Effector memory CD8-positive, alpha-beta T cell (primary cell): Measurements from ENCODE around the gene DPH7.
A peak's percentile ranks its signal among the peaks of the same experiment; 100 is the strongest.
"Not testable (repeated sequence)": the region's sequence is repeated elsewhere in the genome, so short reads cannot be mapped to it uniquely, and the experiment has no call there.

ENCODE experiments used
- ATAC-seq: fragments of 150-1000 bp; cut with Tn5 transposase; replicated peaks from 2 replicates; pipeline ENCODE4 v1.10.0; 2021; ENCODE audit warnings: mild to moderate bottlenecking, moderate library complexity
- DNase-seq, 3 experiments: peaks; one replicate each; pipeline ENCODE4 v3.0.0; 2021
- H3K27ac Mint-ChIP-seq, 2 donors: one replicate each; pipeline ENCODE4 v1.8.0; 2022; ENCODE audit warnings: mild to moderate bottlenecking in 2 of 2, mixed read lengths in 2 of 2, moderate library complexity in 2 of 2
- H3K27me3 Mint-ChIP-seq, 2 donors: one replicate each; pipeline ENCODE4 v1.8.0; 2022; ENCODE audit warnings: mixed read lengths in 2 of 2
- H3K36me3 Mint-ChIP-seq: one replicate; pipeline ENCODE4 v1.8.0; 2022; ENCODE audit warnings: mild to moderate bottlenecking, moderate library complexity, mixed read lengths; ENCODE audit not compliant: insufficient read depth
- H3K4me1 Mint-ChIP-seq, 2 donors: one replicate each; pipeline ENCODE4 v1.8.0; 2022; ENCODE audit warnings: low read depth in 2 of 2, mixed read lengths in 2 of 2
- H3K4me3 Mint-ChIP-seq, 2 donors: one replicate each; pipeline ENCODE4 v1.8.0; 2022; ENCODE audit warnings: mild to moderate bottlenecking in 2 of 2, mixed read lengths in 2 of 2, moderate library complexity in 2 of 2
- H3K9me3 Mint-ChIP-seq, 2 donors: one replicate each; pipeline ENCODE4 v1.8.0; 2022; ENCODE audit warnings: mixed read lengths in 2 of 2

Gene DPH7

GRCh38 chr9:137564134-137564533 is 14.6 kb downstream of the DPH7 start:
- Mint-ChIP-seq H3K9me3 (no peaks in the 10 kb centered on the region), H3K27ac (peak overlapping the region; percentile 81 to 86), H3K36me3 (peaks cover 36% of the 10 kb centered on the region), H3K4me3 (no peak overlapping the region), H3K27me3 (no peaks in the 10 kb centered on the region), H3K4me1 (peaks cover 6 to 12% of the 10 kb centered on the region in 2 donors)
- ATAC-seq (no peak), DNase-seq (no peak)

- H3K4me1 Mint-ChIP-seq, result peaks cover 0 to 2% of the 10 kb centered on the region in 2 donors
- H3K27me3 Mint-ChIP-seq, result no peaks in the 10 kb centered on the region
- DNase-seq (no peak), ATAC-seq (no peak)
- H3K36me3 Mint-ChIP-seq, result peaks cover 46% of the 10 kb centered on the region
- H3K9me3 Mint-ChIP-seq, result no peaks in the 10 kb centered on the region
- no peak overlapping the region for H3K27ac Mint-ChIP-seq
- no peak overlapping the region for H3K4me3 Mint-ChIP-seq
These were observed 20.6 kb downstream of the DPH7 start for GRCh38 chr9:137558127-137558526.

- Mint-ChIP-seq H3K4me3 (no peak overlapping the region), H3K36me3 (peaks cover 41% of the 10 kb centered on the region), H3K27ac (no peak overlapping the region), H3K27me3 (no peaks in the 10 kb centered on the region), H3K9me3 (no peaks in the 10 kb centered on the region), H3K4me1 (peaks cover 4 to 9% of the 10 kb centered on the region in 2 donors)
- ATAC-seq (no peak), DNase-seq (no peak)
These were observed 22.5 kb downstream of the DPH7 start for GRCh38 chr9:137556069-137556838.

DNA sequence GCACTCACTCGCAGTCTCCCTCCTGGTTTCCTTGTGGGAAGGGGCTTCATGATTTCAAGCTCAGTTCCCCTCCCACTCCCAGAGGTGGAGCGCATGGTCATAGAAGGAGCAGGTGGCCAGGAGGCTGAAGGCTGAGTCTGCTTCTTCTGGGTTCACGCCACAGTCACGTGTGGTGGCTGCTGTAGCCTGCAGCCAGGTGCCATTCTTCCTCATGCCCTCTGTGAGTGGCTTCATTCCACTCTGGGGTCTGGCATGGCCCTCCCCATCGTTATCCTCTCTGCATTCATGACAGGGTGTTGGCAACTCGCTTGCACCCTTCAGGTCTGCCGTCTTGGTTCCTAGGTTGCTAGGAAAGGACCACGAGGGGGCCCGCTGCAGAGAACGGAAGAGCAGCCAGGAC is 23.5 kb downstream of the DPH7 start:
- no peaks in the 10 kb centered on the region for H3K27me3 Mint-ChIP-seq
- ATAC-seq (no peak), DNase-seq (no peak)
- H3K4me3 Mint-ChIP-seq, result no peak overlapping the region
- peaks cover 7 to 11% of the 10 kb centered on the region in 2 donors for H3K4me1 Mint-ChIP-seq
- no peak overlapping the region for H3K27ac Mint-ChIP-seq
- H3K36me3 Mint-ChIP-seq, result peaks cover 36% of the 10 kb centered on the region
- H3K9me3 Mint-ChIP-seq, result no peaks in the 10 kb centered on the region

GRCh38 chr9:137554349-137554748 is 24.4 kb downstream of the DPH7 start:
- H3K36me3 Mint-ChIP-seq, result peaks cover 36% of the 10 kb centered on the region
- no peaks in the 10 kb centered on the region for H3K27me3 Mint-ChIP-seq
- no peak for ATAC-seq
- H3K4me1 Mint-ChIP-seq, result peaks cover 8 to 11% of the 10 kb centered on the region in 2 donors
- H3K4me3 Mint-ChIP-seq, result no peak overlapping the region
- H3K27ac Mint-ChIP-seq, result no peak overlapping the region
- DNase-seq, result no peak
- no peaks in the 10 kb centered on the region for H3K9me3 Mint-ChIP-seq

GRCh38 chr9:137553654-137554053 is 25.1 kb downstream of the DPH7 start:
- not testable (repeated sequence) for H3K27ac Mint-ChIP-seq, H3K27me3 Mint-ChIP-seq, ATAC-seq, H3K9me3 Mint-ChIP-seq, H3K4me3 Mint-ChIP-seq, DNase-seq
- H3K4me1 Mint-ChIP-seq, result peaks cover 8 to 11% of the 10 kb centered on the region in 2 donors
- peaks cover 35% of the 10 kb centered on the region for H3K36me3 Mint-ChIP-seq

- Mint-ChIP-seq H3K27ac (peak overlapping the region in 1 of 2 donors; percentile 78), H3K36me3 (peaks cover 21% of the 10 kb centered on the region), H3K4me3 (peak overlapping the region; percentile 86), H3K4me1 (peaks cover 8 to 11% of the 10 kb centered on the region in 2 donors), H3K9me3 (no peaks in the 10 kb centered on the region), H3K27me3 (no peaks in the 10 kb centered on the region)
- DNase-seq (peak in 2 of 3 experiments; percentile 15 to 31), ATAC-seq (peak; percentile 23)
These were observed 26.5 kb downstream of the DPH7 start for GRCh38 chr9:137552022-137552768.

- no peaks in the 10 kb centered on the region for H3K27me3 Mint-ChIP-seq
- H3K4me1 Mint-ChIP-seq, result peaks cover 8 to 11% of the 10 kb centered on the region in 2 donors
- H3K27ac Mint-ChIP-seq, result peak within 1 kb of the TSS in 1 of 2 donors; percentile 78
- no peaks in the 10 kb centered on the region for H3K9me3 Mint-ChIP-seq
- peak within 1 kb of the TSS; percentile 86 for H3K4me3 Mint-ChIP-seq
- peaks cover 21% of the 10 kb centered on the region for H3K36me3 Mint-ChIP-seq
- ATAC-seq, result peak; percentile 92
- DNase-seq, result peak; percentile 69 to 79 (median 74)
These were observed 27.3 kb downstream of the DPH7 start, which contains the start of gene MRPL41 for GRCh38 chr9:137551264-137552021. Gene MRPL41, plus strand, starts transcription at chr9:137551879. Its CDS starts 203 bp downstream, at chr9:137552082.

GRCh38 chr9:137550958-137551263 is 27.8 kb downstream of the DPH7 start:
- DNase-seq, H3K27ac Mint-ChIP-seq, H3K27me3 Mint-ChIP-seq, H3K9me3 Mint-ChIP-seq: not testable (repeated sequence)
- H3K4me3 Mint-ChIP-seq, result peak overlapping the region; percentile 86
- peaks cover 21% of the 10 kb centered on the region for H3K36me3 Mint-ChIP-seq
- peaks cover 8 to 11% of the 10 kb centered on the region in 2 donors for H3K4me1 Mint-ChIP-seq
- ATAC-seq, result peak; percentile 4

DNA sequence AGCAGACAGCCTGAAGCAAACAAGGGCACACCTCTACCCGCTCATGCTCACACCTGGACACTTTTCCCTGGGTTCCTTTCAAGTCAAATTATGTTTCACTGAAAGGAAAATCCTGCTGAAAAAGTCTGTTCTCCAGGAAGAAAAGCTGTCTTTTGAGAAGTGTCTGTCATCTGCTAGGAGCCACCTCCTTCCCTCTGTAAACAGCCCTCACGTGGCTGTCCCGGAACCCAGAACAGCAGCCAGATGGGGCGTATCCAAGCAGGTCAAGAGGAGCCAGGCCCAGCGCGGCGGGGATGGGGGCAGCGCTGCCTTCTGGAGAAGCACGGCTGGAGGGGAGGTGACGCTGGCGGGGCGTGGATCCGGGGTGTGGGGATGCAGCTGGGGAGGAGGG is 28.5 kb downstream of the DPH7 start, which contains the start of gene PNPLA7:
PNPLA7 (minus strand) TSS at position 172 of the 391 bp plus-strand sequence. CDS start 205 bp downstream, outside the sequence.
- Mint-ChIP-seq H3K4me1 (peaks cover 8 to 10% of the 10 kb centered on the region in 2 donors), H3K27me3 (no peaks in the 10 kb centered on the region), H3K4me3 (peak within 1 kb of the TSS; percentile 86), H3K27ac (peak within 1 kb of the TSS; percentile 74 to 84), H3K9me3 (no peaks in the 10 kb centered on the region), H3K36me3 (peaks cover 19% of the 10 kb centered on the region)
- ATAC-seq (peak; percentile 11), DNase-seq (peak in 1 of 3 experiments; percentile 21)

DNA sequence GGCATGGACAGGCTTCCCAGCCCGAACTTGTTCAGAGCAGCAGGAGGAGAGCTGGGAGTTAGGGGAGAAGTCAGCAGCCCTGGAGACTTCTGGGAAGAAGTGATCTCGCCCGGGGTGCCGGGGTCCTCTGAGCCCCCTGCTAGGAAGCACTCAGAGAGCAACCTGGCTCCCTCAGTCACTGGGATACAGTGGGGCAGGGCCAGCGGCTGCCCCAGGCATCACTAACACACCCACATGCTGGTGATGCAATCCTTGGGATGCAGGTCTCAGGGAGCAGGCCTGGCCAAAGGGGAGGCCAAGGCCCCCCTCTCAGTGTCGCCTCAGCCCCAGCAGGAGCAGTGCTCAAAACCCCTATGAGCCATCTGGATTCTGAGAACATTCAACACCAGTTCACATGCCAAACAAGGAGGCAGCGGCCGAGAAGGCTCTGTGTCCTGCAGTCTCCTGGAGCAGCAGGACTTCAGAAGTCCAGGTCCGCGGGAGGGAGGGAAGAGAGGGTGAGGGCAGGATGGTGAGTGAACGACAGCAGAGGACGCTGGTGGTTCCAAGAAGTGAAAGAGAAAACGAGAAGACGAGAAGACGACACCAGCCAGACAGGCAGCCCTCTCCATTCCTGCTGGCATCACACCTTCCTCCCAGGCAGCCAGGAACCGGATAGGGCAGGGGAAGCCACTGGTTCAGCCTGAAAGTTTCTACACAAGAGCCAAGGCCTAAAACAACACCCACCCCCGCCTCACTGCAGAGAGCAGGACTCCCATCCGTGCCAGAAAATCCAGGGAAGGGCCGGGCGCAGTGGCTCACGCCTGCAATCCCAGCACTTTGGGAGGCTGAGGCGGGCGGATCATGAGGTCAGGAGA is 30.8 kb downstream of the DPH7 start:
- Mint-ChIP-seq H3K27ac (no peak overlapping the region), H3K27me3 (peaks cover 0 to 6% of the 10 kb centered on the region in 2 donors), H3K9me3 (no peaks in the 10 kb centered on the region), H3K4me1 (peaks cover 8 to 10% of the 10 kb centered on the region in 2 donors), H3K36me3 (peaks cover 11% of the 10 kb centered on the region), H3K4me3 (peak overlapping the region in 1 of 2 donors; percentile 46)
- DNase-seq, result no peak
- no peak for ATAC-seq

DNA sequence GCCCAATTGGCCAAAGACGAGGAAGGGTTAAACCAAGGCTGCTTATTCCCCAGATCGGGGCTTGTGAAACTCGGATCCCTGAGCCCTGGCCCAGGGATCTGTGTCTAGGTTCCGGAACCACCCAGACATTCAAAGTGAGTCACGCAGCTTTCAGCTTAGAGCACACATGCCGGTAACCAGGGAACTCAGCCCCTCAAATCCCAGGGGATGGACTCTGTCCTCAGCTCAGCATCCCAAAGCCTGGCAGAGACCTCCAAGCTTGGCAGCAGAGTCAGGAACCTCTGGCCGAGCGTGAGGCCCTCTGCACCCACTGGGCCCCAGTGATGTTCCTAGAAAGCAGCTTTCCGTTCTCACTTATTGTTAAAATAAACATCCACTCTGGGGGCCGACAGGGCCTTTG is 33.6 kb downstream of the DPH7 start:
- peaks cover 0 to 6% of the 10 kb centered on the region in 2 donors for H3K27me3 Mint-ChIP-seq
- DNase-seq (no peak), ATAC-seq (no peak)
- no peaks in the 10 kb centered on the region for H3K9me3 Mint-ChIP-seq
- H3K4me1 Mint-ChIP-seq, result peaks cover 0 to 1% of the 10 kb centered on the region in 2 donors
- H3K4me3 Mint-ChIP-seq, result no peak overlapping the region
- H3K36me3 Mint-ChIP-seq, result no peaks in the 10 kb centered on the region
- no peak overlapping the region for H3K27ac Mint-ChIP-seq
